Measurements from ENCODE around the gene CELF1.

- TF ChIP-seq CTCF (conservative IDR thresholded peaks at IDR 0.05 in 1 of 2, IDR thresholded peaks at IDR 0.05 in 1 of 2; ENCODE audit: extremely low read depth in 1 of 2, insufficient read depth in 1 of 2, low read depth in 1 of 2, low read length in 2 of 2), result no peak
- TF ChIP-seq EZH2 (IDR thresholded peaks at IDR 0.05; ENCODE audit: borderline replicate concordance, low read length), result no peak
Observed at GRCh38 chr11:47430524-47430923, 122.4 kb downstream of the CELF1 start.

All from mammary epithelial cell (primary cell).